ENCODE measurements around the gene ATP5ME. TPM values are rescaled to one million over a fixed set of nuclear protein-coding genes. Genes with fewer than 3 reads are reported as not detected.

The ATP5ME gene
- total RNA-seq, 2 experiments from 2014 or later: 213 to 231 TPM

- no peak overlapping the region for H3K4me3 Mint-ChIP-seq
- peaks cover 6% of the 10 kb centered on the region for H3K36me3 Mint-ChIP-seq
- DNase-seq: no peak
- peaks cover 9% of the 10 kb centered on the region for H3K27me3 Mint-ChIP-seq
- no peak overlapping the region for H3K27ac Mint-ChIP-seq
- CTCF ChIA-PET: no interaction called here
- no peak for ATAC-seq
- H3K4me1 Mint-ChIP-seq: no peaks in the 10 kb centered on the region
- peaks cover 4% of the 10 kb centered on the region for H3K9me3 Mint-ChIP-seq (ENCODE audit: low read depth)
These were observed 18.5 kb downstream of the ATP5ME start for GRCh38 chr4:655464-656151.

DNA sequence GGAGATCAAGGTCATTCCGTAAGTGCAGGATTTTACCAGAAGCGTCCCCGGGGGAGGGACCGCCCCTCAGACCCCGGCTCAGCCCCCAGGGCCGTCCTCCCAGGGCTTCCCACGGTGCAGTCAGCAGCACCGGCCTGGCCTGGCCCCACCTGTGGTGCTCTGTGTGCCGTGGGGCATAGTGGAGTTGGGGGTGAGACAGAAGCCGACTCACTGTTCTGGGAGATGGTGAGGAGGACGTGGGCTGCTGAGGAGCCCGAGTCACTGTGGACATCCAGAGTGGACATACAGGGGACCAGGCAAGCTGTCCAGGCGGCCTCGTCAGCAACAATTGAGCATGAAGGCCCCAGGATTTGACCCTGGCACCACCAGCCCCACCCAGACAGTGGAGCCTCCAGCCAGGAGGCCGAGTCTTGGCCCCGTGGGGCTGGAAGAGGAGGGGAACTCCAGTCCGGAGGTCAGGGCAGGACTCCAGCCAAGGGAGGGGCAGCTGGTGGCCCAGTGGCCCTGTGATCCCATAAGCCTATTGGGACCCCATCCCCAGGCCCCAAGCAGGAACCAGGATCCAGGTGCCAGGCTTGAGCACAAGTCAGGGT, 19.1 kb downstream of the ATP5ME start:
- H3K4me3 Mint-ChIP-seq: no peak overlapping the region
- peaks cover 4% of the 10 kb centered on the region for H3K9me3 Mint-ChIP-seq (ENCODE audit: low read depth)
- H3K36me3 Mint-ChIP-seq: peaks cover 3% of the 10 kb centered on the region
- no peak overlapping the region for H3K27ac Mint-ChIP-seq
- peaks cover 14% of the 10 kb centered on the region for H3K27me3 Mint-ChIP-seq
- no peaks in the 10 kb centered on the region for H3K4me1 Mint-ChIP-seq
- ATAC-seq: no peak
- no peak for DNase-seq
- CTCF ChIA-PET: no interaction called here

DNA sequence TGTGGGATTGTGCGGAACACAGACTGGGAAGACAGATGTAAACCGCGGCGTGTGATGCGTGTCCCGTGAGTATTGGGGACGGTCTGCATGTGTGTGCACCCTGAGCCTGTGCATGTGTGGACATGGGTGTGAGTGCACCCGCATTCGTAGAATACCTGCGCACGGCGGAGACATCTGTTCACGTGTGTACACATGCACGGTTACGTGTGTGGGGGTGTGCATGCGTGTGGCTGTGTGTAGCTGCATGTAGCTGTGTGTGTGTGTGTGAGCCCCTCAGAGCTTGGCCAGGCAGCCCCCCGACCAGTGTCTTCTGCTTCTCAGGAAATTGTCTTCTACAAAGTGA, 19.6 kb downstream of the ATP5ME start:
- CTCF ChIA-PET: no interaction called here
- no peak overlapping the region for H3K27ac Mint-ChIP-seq
- no peaks in the 10 kb centered on the region for H3K4me1 Mint-ChIP-seq
- H3K4me3 Mint-ChIP-seq: no peak overlapping the region
- peaks cover 14% of the 10 kb centered on the region for H3K27me3 Mint-ChIP-seq
- H3K9me3 Mint-ChIP-seq (ENCODE audit: low read depth): peaks cover 2% of the 10 kb centered on the region
- no peaks in the 10 kb centered on the region for H3K36me3 Mint-ChIP-seq
- DNase-seq (no peak), ATAC-seq (no peak)

DNA sequence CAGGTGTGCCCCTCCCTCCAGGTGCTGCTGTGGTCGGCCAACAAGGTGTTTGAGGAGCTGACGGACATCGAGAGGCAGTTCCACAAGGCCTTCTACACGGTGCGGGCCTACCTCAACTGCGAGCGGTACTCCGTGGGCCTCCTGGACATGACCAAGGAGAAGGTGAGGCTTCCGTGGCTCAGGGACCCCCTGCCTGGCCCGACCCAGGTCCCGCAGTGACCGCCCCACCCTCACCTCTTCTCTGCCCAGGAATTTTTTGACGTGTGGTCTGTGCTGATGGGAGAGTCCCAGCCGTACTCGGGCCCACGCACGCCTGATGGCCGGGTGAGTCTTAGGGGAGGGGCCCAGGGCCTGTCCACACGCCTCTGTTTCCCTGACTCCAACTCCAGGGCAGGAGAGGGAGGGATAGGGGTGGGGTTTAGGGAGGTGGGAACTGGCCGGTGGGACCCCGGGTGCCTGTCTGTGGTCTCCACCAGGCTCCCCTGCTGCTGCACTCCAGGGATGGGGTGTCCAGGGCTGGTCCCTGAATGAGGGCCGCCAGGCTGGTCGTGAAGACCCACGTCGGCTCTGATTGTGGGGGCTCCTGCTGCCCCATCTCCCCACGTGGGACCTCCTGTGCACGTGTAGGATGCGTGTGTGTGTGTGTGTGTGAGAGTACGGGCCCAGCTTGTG, 20.1 kb downstream of the ATP5ME start:
- no peak for DNase-seq
- no peak for ATAC-seq
- peaks cover 2% of the 10 kb centered on the region for H3K9me3 Mint-ChIP-seq (ENCODE audit: low read depth)
- no peak overlapping the region for H3K27ac Mint-ChIP-seq
- H3K4me1 Mint-ChIP-seq: no peaks in the 10 kb centered on the region
- H3K4me3 Mint-ChIP-seq: no peak overlapping the region
- no peaks in the 10 kb centered on the region for H3K36me3 Mint-ChIP-seq
- peaks cover 14% of the 10 kb centered on the region for H3K27me3 Mint-ChIP-seq
- CTCF ChIA-PET: no interaction called here

- Mint-ChIP-seq H3K27me3 (peaks cover 14% of the 10 kb centered on the region), H3K27ac (no peak overlapping the region), H3K36me3 (no peaks in the 10 kb centered on the region), H3K4me3 (no peak overlapping the region), H3K4me1 (no peaks in the 10 kb centered on the region), H3K9me3 (ENCODE audit: low read depth) (peaks cover 2% of the 10 kb centered on the region)
- CTCF ChIA-PET: no interaction called here
- no peak for DNase-seq
- ATAC-seq: no peak
These were observed 20.8 kb downstream of the ATP5ME start for GRCh38 chr4:653080-653821.

DNA sequence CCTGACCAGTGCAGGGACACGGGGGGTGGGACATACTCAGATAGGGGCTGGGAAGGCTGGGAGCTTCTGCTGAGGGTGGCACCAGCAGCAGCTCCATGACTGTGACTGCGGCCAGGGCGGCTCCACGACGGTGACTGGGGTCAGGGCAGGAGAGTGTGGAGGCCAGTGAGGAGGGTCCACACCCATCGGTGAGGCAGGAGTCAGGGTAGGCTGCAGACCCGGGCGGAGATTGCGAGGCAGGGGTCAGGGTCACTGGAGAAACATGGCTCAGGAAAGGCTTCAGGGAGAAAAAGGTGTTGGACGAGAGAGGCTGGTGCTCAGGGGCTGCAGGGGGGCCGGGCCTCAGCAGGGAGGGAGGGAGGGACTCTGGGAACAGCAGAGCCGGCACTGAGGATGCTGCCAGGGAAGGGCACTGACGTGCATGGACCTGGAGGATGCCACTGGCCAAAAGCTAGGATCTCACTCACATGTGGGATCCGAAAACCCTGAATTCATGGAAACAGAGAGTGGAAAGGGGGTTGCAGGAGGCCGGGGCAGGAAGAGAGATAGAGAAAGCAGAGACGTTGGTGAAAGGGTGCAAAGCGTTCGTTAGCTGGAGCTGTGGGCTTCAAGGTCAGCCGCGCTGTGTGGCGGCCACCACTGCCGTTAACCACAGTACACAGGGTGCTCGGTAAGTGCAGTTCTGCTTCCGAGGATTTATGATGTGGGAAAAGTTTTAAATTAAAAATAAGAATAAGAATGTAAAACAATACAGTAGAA, 22.0 kb downstream of the ATP5ME start:
- CTCF ChIA-PET: no interaction called here
- H3K9me3 Mint-ChIP-seq (ENCODE audit: low read depth): peaks cover 2% of the 10 kb centered on the region
- H3K36me3 Mint-ChIP-seq: no peaks in the 10 kb centered on the region
- no peak for ATAC-seq
- H3K4me1 Mint-ChIP-seq: no peaks in the 10 kb centered on the region
- no peak for DNase-seq
- no peak overlapping the region for H3K27ac Mint-ChIP-seq
- H3K4me3 Mint-ChIP-seq: no peak overlapping the region
- peaks cover 14% of the 10 kb centered on the region for H3K27me3 Mint-ChIP-seq

GRCh38 chr4:650951-651883, 22.9 kb downstream of the ATP5ME start:
- DNase-seq (no peak), ATAC-seq (no peak)
- Mint-ChIP-seq H3K36me3 (no peaks in the 10 kb centered on the region), H3K9me3 (ENCODE audit: low read depth) (peaks cover 5% of the 10 kb centered on the region), H3K4me3 (no peak overlapping the region), H3K4me1 (no peaks in the 10 kb centered on the region), H3K27ac (no peak overlapping the region), H3K27me3 (peaks cover 17% of the 10 kb centered on the region)
- CTCF ChIA-PET: no interaction called here

- CTCF ChIA-PET: no interaction called here
- Mint-ChIP-seq H3K36me3 (no peaks in the 10 kb centered on the region), H3K27me3 (peaks cover 17% of the 10 kb centered on the region), H3K4me3 (no peak overlapping the region), H3K9me3 (ENCODE audit: low read depth) (peaks cover 7% of the 10 kb centered on the region), H3K27ac (no peak overlapping the region), H3K4me1 (no peaks in the 10 kb centered on the region)
- no peak for DNase-seq
- no peak for ATAC-seq
These were observed 23.6 kb downstream of the ATP5ME start for GRCh38 chr4:650461-650860.

- H3K36me3 Mint-ChIP-seq: no peaks in the 10 kb centered on the region
- DNase-seq (no peak), ATAC-seq (no peak)
- no peak overlapping the region for H3K27ac Mint-ChIP-seq
- no peaks in the 10 kb centered on the region for H3K4me1 Mint-ChIP-seq
- H3K4me3 Mint-ChIP-seq: no peak overlapping the region
- CTCF ChIA-PET: no interaction called here
- H3K27me3 Mint-ChIP-seq: peaks cover 17% of the 10 kb centered on the region
- H3K9me3 Mint-ChIP-seq (ENCODE audit: low read depth): peaks cover 7% of the 10 kb centered on the region
These were observed 24.2 kb downstream of the ATP5ME start for GRCh38 chr4:649751-650310.

DNA sequence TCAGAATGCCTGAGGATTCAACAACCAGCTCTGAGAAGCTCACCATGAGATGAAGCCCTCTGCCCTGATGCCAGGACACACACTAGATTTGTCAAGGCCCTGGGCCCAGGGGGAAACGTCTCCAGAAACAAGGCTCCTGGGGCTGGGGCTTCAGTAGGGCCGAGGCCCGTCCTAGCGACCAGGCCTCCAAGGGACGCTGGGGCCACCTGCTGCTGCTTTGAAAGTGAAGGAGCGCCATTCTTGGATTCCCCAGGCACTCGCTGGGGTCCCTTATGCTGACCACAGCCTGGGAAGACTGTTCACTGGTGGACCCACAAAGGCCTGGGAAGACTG, 24.8 kb downstream of the ATP5ME start:
- Mint-ChIP-seq H3K27me3 (peaks cover 17% of the 10 kb centered on the region), H3K9me3 (ENCODE audit: low read depth) (peaks cover 7% of the 10 kb centered on the region), H3K4me1 (no peaks in the 10 kb centered on the region), H3K27ac (no peak overlapping the region), H3K36me3 (no peaks in the 10 kb centered on the region), H3K4me3 (no peak overlapping the region)
- CTCF ChIA-PET: no interaction called here
- ATAC-seq (no peak), DNase-seq (no peak)

GRCh38 chr4:648579-649292, 25.3 kb downstream of the ATP5ME start:
- DNase-seq (no peak), ATAC-seq (no peak)
- Mint-ChIP-seq H3K36me3 (no peaks in the 10 kb centered on the region), H3K27ac (no peak overlapping the region), H3K9me3 (ENCODE audit: low read depth) (peaks cover 7% of the 10 kb centered on the region), H3K27me3 (peaks cover 17% of the 10 kb centered on the region), H3K4me1 (no peaks in the 10 kb centered on the region), H3K4me3 (no peak overlapping the region)
- CTCF ChIA-PET: no interaction called here

GRCh38 chr4:647481-647880, 26.6 kb downstream of the ATP5ME start:
- Mint-ChIP-seq H3K36me3 (no peaks in the 10 kb centered on the region), H3K27ac (no peak overlapping the region), H3K27me3 (peaks cover 17% of the 10 kb centered on the region), H3K4me3 (no peak overlapping the region), H3K4me1 (no peaks in the 10 kb centered on the region), H3K9me3 (ENCODE audit: low read depth) (peaks cover 12% of the 10 kb centered on the region)
- DNase-seq: no peak
- CTCF ChIA-PET: no interaction called here
- ATAC-seq: no peak

Data from activated CD8-positive, alpha-beta memory T cell treated with anti-CD3 and anti-CD28 coated beads, Interleukin-2, amount 10 ng/mL, durations not matched to agents 7 days and 5 days (primary cell).